OCI-LY3 (cell line): ENCODE results near the gene DMAC2L.

Experiments used
- EZH2phosphoT487 ChIP-seq: fragments of 200-600 bp; shearing (Covaris generic); IDR thresholded peaks from 2 replicates; pipeline ENCODE4 v1.6.1; 2018; ENCODE audit warnings: antibody characterized with exemption, mixed run types, low read depth
- TF ChIP-seq, protein P1 (sequence below): fragments of 200-600, 300-600 bp; sonication (generic); IDR thresholded peaks from 2 replicates; pipeline ENCODE4 v1.5.1; 2014; ENCODE audit warnings: antibody characterized with exemption, low read length, low read depth

DNA sequence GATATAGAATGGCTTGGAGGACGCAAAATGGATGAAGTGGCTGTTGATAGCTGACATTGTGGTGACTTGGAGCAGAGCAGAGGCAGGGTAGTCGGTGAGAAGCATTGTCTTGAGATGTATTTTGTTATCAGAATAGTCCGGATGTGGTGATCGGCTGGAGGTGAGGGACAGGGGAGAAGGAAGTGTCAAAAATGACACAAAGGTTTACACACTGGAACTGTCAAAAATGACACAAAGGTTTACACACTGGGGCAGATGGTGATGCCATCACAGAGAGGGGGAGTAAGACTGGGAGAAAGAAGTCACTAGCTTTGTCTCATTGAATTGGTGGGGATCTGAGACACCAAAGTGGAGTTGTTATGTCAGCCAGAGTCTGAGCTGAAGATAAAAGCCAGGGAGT lies 54.5 kb downstream of the DMAC2L start:
- TF ChIP-seq, protein P1, sequence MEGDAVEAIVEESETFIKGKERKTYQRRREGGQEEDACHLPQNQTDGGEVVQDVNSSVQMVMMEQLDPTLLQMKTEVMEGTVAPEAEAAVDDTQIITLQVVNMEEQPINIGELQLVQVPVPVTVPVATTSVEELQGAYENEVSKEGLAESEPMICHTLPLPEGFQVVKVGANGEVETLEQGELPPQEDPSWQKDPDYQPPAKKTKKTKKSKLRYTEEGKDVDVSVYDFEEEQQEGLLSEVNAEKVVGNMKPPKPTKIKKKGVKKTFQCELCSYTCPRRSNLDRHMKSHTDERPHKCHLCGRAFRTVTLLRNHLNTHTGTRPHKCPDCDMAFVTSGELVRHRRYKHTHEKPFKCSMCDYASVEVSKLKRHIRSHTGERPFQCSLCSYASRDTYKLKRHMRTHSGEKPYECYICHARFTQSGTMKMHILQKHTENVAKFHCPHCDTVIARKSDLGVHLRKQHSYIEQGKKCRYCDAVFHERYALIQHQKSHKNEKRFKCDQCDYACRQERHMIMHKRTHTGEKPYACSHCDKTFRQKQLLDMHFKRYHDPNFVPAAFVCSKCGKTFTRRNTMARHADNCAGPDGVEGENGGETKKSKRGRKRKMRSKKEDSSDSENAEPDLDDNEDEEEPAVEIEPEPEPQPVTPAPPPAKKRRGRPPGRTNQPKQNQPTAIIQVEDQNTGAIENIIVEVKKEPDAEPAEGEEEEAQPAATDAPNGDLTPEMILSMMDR, result no peak
- no peak for TF ChIP-seq EZH2phosphoT487
